KMS-11 (cell line): Measurements from ENCODE around the gene CXCL1.

Source experiments
- H2AFZ ChIP-seq: fragments of 200-600 bp; sonication (generic); 2 replicates; pipeline ENCODE4 v1.6.1; 2016; ENCODE audit warnings: antibody characterized with exemption, mixed run types, low read depth
- H3K27ac ChIP-seq: fragments of 200-600 bp; sonication (generic); 2 replicates; pipeline ENCODE4 v1.6.1; 2016; ENCODE audit warnings: mild to moderate bottlenecking, mixed run types
- H3K27me3 ChIP-seq: fragments of 200-600 bp; sonication (generic); 2 replicates; pipeline ENCODE4 v1.6.1; 2017; ENCODE audit warnings: mild to moderate bottlenecking, low read depth, mixed run types, moderate library complexity; ENCODE audit not compliant: insufficient read depth
- H3K36me3 ChIP-seq: fragments of 200-600 bp; sonication (generic); 2 replicates; pipeline ENCODE4 v1.6.1; 2017; ENCODE audit warnings: mild to moderate bottlenecking, mixed run types; ENCODE audit not compliant: insufficient read depth
- H3K4me1 ChIP-seq: fragments of 200-600 bp; sonication (generic); 2 replicates; pipeline ENCODE4 v1.6.1; 2016; ENCODE audit warnings: mild to moderate bottlenecking, low read depth, mixed run types; ENCODE audit not compliant: poor library complexity, severe bottlenecking
- H3K4me2 ChIP-seq: fragments of 200-600 bp; sonication (generic); 2 replicates; pipeline ENCODE4 v1.7.0; 2016; ENCODE audit warnings: mild to moderate bottlenecking, mixed run types
- H3K4me3 ChIP-seq: fragments of 200-600 bp; sonication (generic); IDR thresholded peaks from 2 replicates; pipeline ENCODE4 v1.6.1; 2017; ENCODE audit warnings: low read depth, low read length, mixed read lengths; ENCODE audit not compliant: insufficient read depth
- H3K79me2 ChIP-seq: fragments of 200-600 bp; sonication (generic); 2 replicates; pipeline ENCODE4 v1.6.1; 2016; ENCODE audit warnings: low read depth, mixed run types; ENCODE audit not compliant: insufficient read depth
- H3K9ac ChIP-seq: fragments of 200-600 bp; sonication (generic); 2 replicates; pipeline ENCODE4 v1.6.1; 2016; ENCODE audit warnings: mild to moderate bottlenecking, mixed run types
- H4K20me1 ChIP-seq: fragments of 200-600 bp; sonication (generic); 2 replicates; pipeline ENCODE4 v1.6.1; 2016; ENCODE audit warnings: mild to moderate bottlenecking, mixed run types; ENCODE audit not compliant: insufficient read depth
- CTCF ChIP-seq: fragments of 200-600 bp; sonication (generic); conservative IDR thresholded peaks from 2 replicates; pipeline ENCODE4 v1.6.1; 2017; ENCODE audit warnings: low read depth, mild to moderate bottlenecking, antibody characterized with exemption, low read length, moderate library complexity, mixed read lengths

The CXCL1 gene

DNA sequence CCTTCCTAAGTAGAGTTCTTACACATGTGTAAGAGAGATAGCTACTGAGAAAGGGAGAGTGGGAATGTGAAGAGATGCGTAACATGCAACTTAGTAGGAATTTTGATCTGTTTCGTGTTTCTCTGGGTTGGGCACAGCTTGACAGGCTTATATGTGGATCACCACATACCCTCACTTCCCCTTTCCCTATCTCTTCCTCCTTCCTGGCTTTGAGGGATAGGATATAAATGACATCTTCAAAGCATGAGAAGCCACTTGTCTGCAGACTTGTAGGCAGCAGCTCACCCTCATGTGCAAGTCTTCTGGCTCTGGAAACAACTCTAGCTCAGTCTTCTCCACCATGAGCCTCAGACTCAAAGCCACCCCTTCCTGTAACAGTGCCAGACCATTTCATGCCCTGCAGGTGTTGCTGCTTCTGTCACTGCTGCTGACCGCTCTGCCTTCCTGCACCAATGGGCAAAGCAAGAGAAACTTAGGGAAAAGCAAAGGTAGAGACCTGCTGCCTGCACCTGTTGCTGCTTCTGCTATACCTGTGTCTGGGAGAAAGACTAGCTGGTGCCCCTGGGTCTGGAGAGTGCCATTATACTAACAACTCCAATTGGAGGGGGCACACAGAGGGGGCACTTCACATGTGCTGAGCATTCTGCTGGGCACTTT, 21.5 kb upstream of the CXCL1 start:
- no peak overlapping the region for H3K27ac ChIP-seq
- H3K4me2 ChIP-seq, result no peak overlapping the region
- H3K4me3 ChIP-seq, result no peak overlapping the region
- no peaks in the 10 kb centered on the region for H3K36me3 ChIP-seq
- no peaks in the 10 kb centered on the region for H4K20me1 ChIP-seq
- H2AFZ ChIP-seq, result no peak overlapping the region
- no peaks in the 10 kb centered on the region for H3K4me1 ChIP-seq
- no peaks in the 10 kb centered on the region for H3K79me2 ChIP-seq
- H3K9ac ChIP-seq, result no peak overlapping the region
- no peak for TF ChIP-seq CTCF
- no peaks in the 10 kb centered on the region for H3K27me3 ChIP-seq

GRCh38 chr4:73848183-73848777, 20.9 kb upstream of the CXCL1 start:
- Histone ChIP-seq H4K20me1 (no peaks in the 10 kb centered on the region), H3K36me3 (no peaks in the 10 kb centered on the region), H3K4me2 (no peak overlapping the region), H3K27me3 (no peaks in the 10 kb centered on the region), H3K9ac (no peak overlapping the region), H3K27ac (no peak overlapping the region), H3K4me1 (no peaks in the 10 kb centered on the region), H3K79me2 (no peaks in the 10 kb centered on the region), H3K4me3 (no peak overlapping the region), H2AFZ (no peak overlapping the region)
- no peak for TF ChIP-seq CTCF

DNA sequence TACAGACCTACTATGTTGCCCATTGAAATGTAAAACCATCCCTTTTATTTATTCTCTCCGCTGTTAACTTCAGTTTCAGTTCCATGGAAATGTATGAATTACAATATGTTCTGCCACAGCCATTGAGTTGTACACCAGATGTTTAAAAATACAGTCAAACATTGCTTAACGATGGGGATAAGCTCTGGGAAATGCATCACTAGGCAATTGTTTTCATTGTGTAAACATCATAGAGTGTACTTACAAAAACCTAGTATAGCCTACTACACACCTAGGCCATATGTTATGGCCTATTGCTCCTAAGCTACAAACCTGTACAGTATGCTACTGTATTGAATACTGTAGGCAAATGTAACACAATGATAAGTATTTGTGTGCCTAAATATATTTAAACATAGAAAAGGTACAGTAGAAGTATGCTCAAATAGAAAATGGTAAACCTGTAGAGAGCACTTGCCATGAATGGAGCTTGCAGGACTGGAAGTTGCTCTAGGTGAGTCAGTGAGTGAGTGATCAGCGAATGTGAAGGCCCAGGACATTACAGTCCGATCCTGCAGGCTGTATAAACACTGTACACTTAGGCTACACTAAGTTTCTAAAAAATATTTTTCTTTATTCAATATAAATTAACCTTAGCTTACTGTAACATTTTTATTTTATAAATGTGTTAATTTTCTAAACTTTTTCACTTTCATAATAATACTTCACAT, 18.8 kb upstream of the CXCL1 start:
- no peaks in the 10 kb centered on the region for H3K4me1 ChIP-seq
- no peaks in the 10 kb centered on the region for H3K27me3 ChIP-seq
- H3K36me3 ChIP-seq, result no peaks in the 10 kb centered on the region
- H4K20me1 ChIP-seq, result no peaks in the 10 kb centered on the region
- TF ChIP-seq CTCF, result no peak
- no peak overlapping the region for H3K4me2 ChIP-seq
- H3K79me2 ChIP-seq, result no peaks in the 10 kb centered on the region
- H3K9ac ChIP-seq, result no peak overlapping the region
- H2AFZ ChIP-seq, result no peak overlapping the region
- H3K27ac ChIP-seq, result no peak overlapping the region
- no peak overlapping the region for H3K4me3 ChIP-seq

- no peak overlapping the region for H3K27ac ChIP-seq
- no peak overlapping the region for H3K4me2 ChIP-seq
- H3K4me3 ChIP-seq, result no peak overlapping the region
- TF ChIP-seq CTCF, result no peak
- H3K36me3 ChIP-seq, result no peaks in the 10 kb centered on the region
- no peaks in the 10 kb centered on the region for H4K20me1 ChIP-seq
- no peaks in the 10 kb centered on the region for H3K4me1 ChIP-seq
- no peak overlapping the region for H3K9ac ChIP-seq
- no peak overlapping the region for H2AFZ ChIP-seq
- no peaks in the 10 kb centered on the region for H3K79me2 ChIP-seq
- no peaks in the 10 kb centered on the region for H3K27me3 ChIP-seq
These were observed 17.9 kb upstream of the CXCL1 start for GRCh38 chr4:73851293-73851692.
